Measurements from ENCODE around the gene CRK. TPM values are rescaled to one million over a fixed set of nuclear protein-coding genes. Genes with fewer than 3 reads are reported as not detected.

Gene CRK
- polyA plus RNA-seq, 3 donors = 22.3 to 28.0 (median 26.5) TPM

DNA sequence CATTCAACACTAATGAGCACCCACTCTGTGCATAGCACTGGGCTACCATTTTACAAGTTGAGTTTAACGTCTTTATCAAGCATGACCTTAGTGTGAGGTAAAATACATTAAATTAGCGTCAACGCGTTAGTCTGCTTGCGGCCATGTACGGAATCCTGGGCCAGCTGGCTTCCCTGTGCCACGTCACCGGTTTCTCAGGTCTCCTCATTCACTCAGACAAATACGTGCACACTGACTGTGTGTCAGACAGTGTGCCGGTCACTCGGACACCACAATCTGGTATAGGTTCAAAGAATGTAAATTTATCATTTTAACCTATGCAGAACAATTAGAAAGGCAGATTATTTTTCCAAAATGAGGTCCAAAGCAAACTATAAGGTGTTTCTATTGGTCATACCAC is 34.6 kb downstream of the CRK start:
- H3K36me3 ChIP-seq (replicated peaks in 1 of 2; ENCODE audit: control insufficient read depth in 1 of 2, insufficient read depth in 2 of 2, low read length in 2 of 2) = peaks cover 54 to 76% of the 10 kb centered on the region in 2 donors
- H3K36me3 Mint-ChIP-seq = peaks cover 50 to 89% of the 10 kb centered on the region in 2 donors

DNA sequence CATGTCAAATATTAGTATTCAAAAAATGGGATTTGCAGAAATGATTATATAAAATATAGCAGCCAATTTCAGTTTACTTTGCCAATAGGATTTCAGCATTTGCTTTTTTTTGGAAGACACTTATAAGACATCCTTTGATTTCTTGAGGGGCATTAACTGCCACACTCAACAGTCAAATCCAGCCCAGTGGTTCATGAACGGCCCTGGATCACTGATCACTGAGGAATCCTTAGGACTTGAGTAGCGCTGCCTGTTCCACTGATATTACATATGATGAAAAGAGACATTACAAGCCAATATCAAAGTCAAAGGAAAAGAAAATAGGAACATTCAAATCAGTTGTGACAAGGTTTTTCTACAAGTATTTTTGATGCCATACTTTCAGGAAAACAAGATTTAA is 35.1 kb downstream of the CRK start:
- intact Hi-C loops (cut with micrococcal nuclease) = loop anchor here in 1 of 2 donors (10.0 kb wide), 1 partner anchor 1196 kb away; no protein-coding TSS in a partner anchor
- no CpG with 5 or more reads among the region's 2 CpGs for WGBS (ENCODE audit: insufficient coverage)
- peaks cover 49 to 72% of the 10 kb centered on the region in 2 donors for H3K36me3 ChIP-seq (replicated peaks in 1 of 2; ENCODE audit: control insufficient read depth in 1 of 2, insufficient read depth in 2 of 2, low read length in 2 of 2)

More for the DNA sequence above, 34.6 kb downstream of the CRK start:
- H3K9me3 Mint-ChIP-seq = no peaks in the 10 kb centered on the region
- H3K9me3 ChIP-seq (replicated peaks in 1 of 2; ENCODE audit: control insufficient read depth in 1 of 2, insufficient read depth in 1 of 2, low read length in 2 of 2) = no peaks in the 10 kb centered on the region
- H2AFZ ChIP-seq (ENCODE audit: insufficient read depth, low read depth, low read length, poor library complexity, severe bottlenecking) = no peak overlapping the region
- H3K4me1 ChIP-seq (ENCODE audit: control insufficient read depth in 1 of 2, insufficient read depth in 2 of 2, low read length in 2 of 2) = no peaks in the 10 kb centered on the region
- no peaks in the 10 kb centered on the region for H3K4me1 Mint-ChIP-seq
- no peak overlapping the region for H3K9ac ChIP-seq (ENCODE audit: insufficient read depth, low read length, poor library complexity, severe bottlenecking)
- peak overlapping the region in 1 of 7 donors; percentile 45 for H3K27ac Mint-ChIP-seq
- DNase-seq = no peak
- TF ChIP-seq, protein P1, sequence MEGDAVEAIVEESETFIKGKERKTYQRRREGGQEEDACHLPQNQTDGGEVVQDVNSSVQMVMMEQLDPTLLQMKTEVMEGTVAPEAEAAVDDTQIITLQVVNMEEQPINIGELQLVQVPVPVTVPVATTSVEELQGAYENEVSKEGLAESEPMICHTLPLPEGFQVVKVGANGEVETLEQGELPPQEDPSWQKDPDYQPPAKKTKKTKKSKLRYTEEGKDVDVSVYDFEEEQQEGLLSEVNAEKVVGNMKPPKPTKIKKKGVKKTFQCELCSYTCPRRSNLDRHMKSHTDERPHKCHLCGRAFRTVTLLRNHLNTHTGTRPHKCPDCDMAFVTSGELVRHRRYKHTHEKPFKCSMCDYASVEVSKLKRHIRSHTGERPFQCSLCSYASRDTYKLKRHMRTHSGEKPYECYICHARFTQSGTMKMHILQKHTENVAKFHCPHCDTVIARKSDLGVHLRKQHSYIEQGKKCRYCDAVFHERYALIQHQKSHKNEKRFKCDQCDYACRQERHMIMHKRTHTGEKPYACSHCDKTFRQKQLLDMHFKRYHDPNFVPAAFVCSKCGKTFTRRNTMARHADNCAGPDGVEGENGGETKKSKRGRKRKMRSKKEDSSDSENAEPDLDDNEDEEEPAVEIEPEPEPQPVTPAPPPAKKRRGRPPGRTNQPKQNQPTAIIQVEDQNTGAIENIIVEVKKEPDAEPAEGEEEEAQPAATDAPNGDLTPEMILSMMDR (IDR thresholded peaks at IDR 0.05) = no peak
- intact Hi-C loops (cut with micrococcal nuclease) = loop anchor here in 1 of 2 donors (10.0 kb wide), 1 partner anchor 1197 kb away; no protein-coding TSS in a partner anchor
- H3K4me3 Mint-ChIP-seq = no peak overlapping the region
- H3K27me3 ChIP-seq (ENCODE audit: control insufficient read depth in 2 of 2, insufficient read depth in 2 of 2, low read length in 2 of 2) = no peaks in the 10 kb centered on the region
- H3K4me2 ChIP-seq (replicated peaks; ENCODE audit: extremely low read depth, low read length, poor library complexity, severe bottlenecking) = no peak overlapping the region
- peaks cover 87% of the 10 kb centered on the region for H4K20me1 ChIP-seq (ENCODE audit: insufficient read depth, low read length)
- WGBS (ENCODE audit: insufficient coverage) = 100% methylated on average over 7 of the region's 11 CpGs
- peaks cover 37% of the 10 kb centered on the region for H3K79me2 ChIP-seq (ENCODE audit: insufficient read depth, low read length)
- peaks cover 0 to 2% (median 0%) of the 10 kb centered on the region in 3 donors for H3K27me3 Mint-ChIP-seq (ENCODE audit: low read depth in 3 of 3)
- H3K4me3 ChIP-seq (replicated peaks in 1 of 3; ENCODE audit: low read depth in 2 of 3, low read length in 3 of 3) = no peak overlapping the region
- H3K27ac ChIP-seq (ENCODE audit: low read depth in 1 of 2, low read length in 2 of 2) = no peak overlapping the region

More for the DNA sequence above, 35.1 kb downstream of the CRK start:
- no peak overlapping the region for H2AFZ ChIP-seq (ENCODE audit: insufficient read depth, low read depth, low read length, poor library complexity, severe bottlenecking)
- TF ChIP-seq, protein P1 (IDR thresholded peaks at IDR 0.05) = no peak
- H3K4me1 ChIP-seq (ENCODE audit: control insufficient read depth in 1 of 2, insufficient read depth in 2 of 2, low read length in 2 of 2) = no peaks in the 10 kb centered on the region
- Mint-ChIP-seq H3K4me1 (no peaks in the 10 kb centered on the region), H3K27ac (no peak overlapping the region), H3K36me3 (peaks cover 47 to 85% of the 10 kb centered on the region in 2 donors), H3K9me3 (no peaks in the 10 kb centered on the region), H3K4me3 (no peak overlapping the region), H3K27me3 (ENCODE audit: low read depth in 3 of 3) (peaks cover 0 to 2% (median 0%) of the 10 kb centered on the region in 3 donors)
- no peak overlapping the region for H3K4me2 ChIP-seq (replicated peaks; ENCODE audit: extremely low read depth, low read length, poor library complexity, severe bottlenecking)
- H3K9ac ChIP-seq (ENCODE audit: insufficient read depth, low read length, poor library complexity, severe bottlenecking) = no peak overlapping the region
- H3K9me3 ChIP-seq (replicated peaks in 1 of 2; ENCODE audit: control insufficient read depth in 1 of 2, insufficient read depth in 1 of 2, low read length in 2 of 2) = no peaks in the 10 kb centered on the region
- H3K27ac ChIP-seq (ENCODE audit: low read depth in 1 of 2, low read length in 2 of 2) = no peak overlapping the region
- no peak overlapping the region for H3K4me3 ChIP-seq (replicated peaks in 1 of 3; ENCODE audit: low read depth in 2 of 3, low read length in 3 of 3)
- peaks cover 82% of the 10 kb centered on the region for H4K20me1 ChIP-seq (ENCODE audit: insufficient read depth, low read length)
- H3K27me3 ChIP-seq (ENCODE audit: control insufficient read depth in 2 of 2, insufficient read depth in 2 of 2, low read length in 2 of 2) = no peaks in the 10 kb centered on the region
- DNase-seq = no peak
- H3K79me2 ChIP-seq (ENCODE audit: insufficient read depth, low read length) = peaks cover 32% of the 10 kb centered on the region
